Naive thymus-derived CD8-positive, alpha-beta T cell (primary cell): ENCODE measurements around the gene URAD. TPM values are rescaled to one million over a fixed set of nuclear protein-coding genes. Genes with fewer than 3 reads are reported as not detected.
A peak's percentile ranks its signal among the peaks of the same experiment; 100 is the strongest.

Experiments
- ATAC-seq, 2 donors: fragments of 150-1000 bp; cut with Tn5 transposase in 1 of 2; sonication (Bioruptor Pico), chemical (Tn5 transposase) in 1 of 2; 1 replicate in 1 of 2; 2 replicates in 1 of 2; pipeline ENCODE4 v1.10.0; 2021; ENCODE audit warnings: mild to moderate bottlenecking in 2 of 2, moderate library complexity in 2 of 2
- POLR2A ChIA-PET: fragments of 350-600 bp; sonication (Branson Sonifier 250); formaldehyde crosslinking; loops from one replicate; lab custom pipeline; 2021; ENCODE audit warnings: antibody characterized with exemption; lab: Charles Lee
- DNase-seq, 10 donors: peaks; one replicate each; pipeline versions ENCODE4 v3.0.0 to v3.0.0-alpha.2; 2020 to 2022
- H3K27ac Mint-ChIP-seq, 10 donors: one replicate each; pipeline ENCODE4 v1.8.0; 2020 to 2022; ENCODE audit warnings: mild to moderate bottlenecking in 10 of 10, mixed read lengths in 10 of 10, moderate library complexity in 4 of 10, inconsistent platforms in 1 of 10
- H3K27me3 Mint-ChIP-seq, 5 donors: one replicate each; pipeline ENCODE4 v1.8.0; 2021 to 2022; ENCODE audit warnings: mixed read lengths in 5 of 5
- H3K36me3 Mint-ChIP-seq, 3 donors: one replicate each; pipeline ENCODE4 v1.8.0; 2020 to 2022; ENCODE audit warnings: mixed read lengths in 3 of 3, mild to moderate bottlenecking in 2 of 3, inconsistent platforms in 1 of 3
- H3K4me1 Mint-ChIP-seq, 4 donors: one replicate each; pipeline ENCODE4 v1.8.0; 2021 to 2022; ENCODE audit warnings: mixed read lengths in 4 of 4
- H3K4me3 Mint-ChIP-seq, 10 donors: one replicate each; pipeline ENCODE4 v1.8.0; 2020 to 2022; ENCODE audit warnings: mild to moderate bottlenecking in 10 of 10, mixed read lengths in 10 of 10, moderate library complexity in 6 of 10, inconsistent platforms in 1 of 10
- H3K9me3 Mint-ChIP-seq, 9 donors: one replicate each; pipeline ENCODE4 v1.8.0; 2020 to 2022; ENCODE audit warnings: mixed read lengths in 9 of 9, mild to moderate bottlenecking in 3 of 9, inconsistent platforms in 1 of 9, moderate library complexity in 1 of 9
- polyA plus RNA-seq, 3 donors: library from polyadenylated mRNA; unstranded; fragments of 300-500 nt; fragmentation: Illumina TruSeq; gene quantifications; one replicate each; pipeline ENCODE4 v1.2.3, GENCODE V29; 2021
- total RNA-seq, 8 experiments: library from RNA in 2 of 8; stranded (reverse) in 2 of 8; gene quantifications; one replicate each; pipeline ENCODE4 v1.2.3 and lab custom pipeline; 2021 to 2026

Gene URAD
- total and polyA plus RNA-seq, 5 experiments from 2014 or later: not detected

GRCh38 chr13:27956576-27957300, 31.8 kb downstream of the URAD start:
- Mint-ChIP-seq H3K4me1 (peaks cover 7 to 28% (median 15%) of the 10 kb centered on the region in 4 donors), H3K27ac (no peak overlapping the region), H3K4me3 (no peak overlapping the region), H3K36me3 (no peaks in the 10 kb centered on the region), H3K9me3 (no peaks in the 10 kb centered on the region), H3K27me3 (peaks cover 31 to 70% (median 65%) of the 10 kb centered on the region in 5 donors)
- no peak for DNase-seq
- ATAC-seq: no peak
- POLR2A ChIA-PET: interaction anchor here (0.7 kb wide), 1 partner anchor 8 kb away, joined by 3 read pairs; no protein-coding TSS in a partner anchor

DNA sequence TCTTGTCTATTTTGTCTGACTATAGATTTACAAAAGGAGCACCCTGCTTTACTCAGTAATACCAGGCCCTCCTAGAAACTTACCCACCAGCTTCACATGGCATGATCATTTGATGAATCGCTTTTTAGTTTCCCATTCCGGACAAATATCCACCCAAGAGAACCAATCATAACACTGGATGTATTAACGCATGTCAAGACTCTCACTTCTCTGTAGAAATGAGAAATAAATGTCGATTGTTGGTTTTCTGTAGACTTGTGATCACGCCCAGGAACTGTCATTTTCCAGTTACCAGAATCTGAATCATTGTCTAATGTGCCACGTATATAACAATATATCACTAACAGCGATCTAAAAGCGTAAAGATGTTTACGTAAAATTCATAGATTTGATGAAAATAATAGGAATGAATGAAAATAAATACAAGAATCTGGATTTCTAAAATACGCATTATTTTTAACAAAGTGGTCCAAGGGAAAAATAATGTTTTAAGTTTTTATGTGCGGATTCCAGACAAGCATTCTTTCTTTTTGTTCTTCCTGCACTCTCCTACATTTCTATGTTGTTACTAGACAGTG, 33.4 kb downstream of the URAD start:
- ATAC-seq: no peak
- H3K36me3 Mint-ChIP-seq: peaks cover 0 to 5% (median 0%) of the 10 kb centered on the region in 3 donors
- H3K9me3 Mint-ChIP-seq: peaks cover 0 to 5% (median under 1%) of the 10 kb centered on the region in 9 donors
- H3K4me1 Mint-ChIP-seq: peaks cover 3 to 17% (median 12%) of the 10 kb centered on the region in 4 donors
- H3K4me3 Mint-ChIP-seq: peak overlapping the region in 7 of 10 donors; percentile 1 to 73 (median 37)
- no peak overlapping the region for H3K27ac Mint-ChIP-seq
- POLR2A ChIA-PET: interaction anchor here (0.8 kb wide), 1 partner anchor 184 kb away, joined by 3 read pairs; the partner anchor contains the start of gene PAN3
- H3K27me3 Mint-ChIP-seq: peaks cover 32 to 73% (median 71%) of the 10 kb centered on the region in 5 donors
- no peak for DNase-seq

DNA sequence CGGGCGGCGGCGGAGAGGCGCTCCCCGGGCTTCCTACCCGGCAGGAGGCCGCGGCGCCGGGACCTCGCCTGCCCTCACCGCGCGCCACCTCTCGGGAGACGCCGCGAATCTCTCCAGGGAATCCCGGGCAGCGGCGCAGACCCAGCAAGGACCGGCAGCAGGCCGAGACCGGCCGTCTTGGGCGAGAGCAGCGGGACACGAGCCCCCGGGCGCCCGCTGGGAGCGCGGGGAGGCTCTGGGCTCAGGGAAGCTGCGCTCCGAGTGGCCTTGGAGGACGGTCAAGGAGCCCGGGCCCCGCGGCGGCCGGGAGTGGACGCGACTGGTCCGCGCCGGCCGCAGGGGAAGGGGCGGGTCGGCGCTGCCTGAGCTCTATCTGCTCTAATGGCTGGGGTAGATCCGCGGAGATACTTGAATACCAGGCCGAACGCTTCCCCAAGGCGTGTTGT, 34.1 kb downstream of the URAD start:
- peak in 1 of 10 donors; percentile 9 for DNase-seq
- Mint-ChIP-seq H3K4me3 (peak overlapping the region; percentile 71 to 84 (median 73)), H3K9me3 (peaks cover 0 to 9% (median 3%) of the 10 kb centered on the region in 9 donors), H3K4me1 (peaks cover 3 to 15% (median 11%) of the 10 kb centered on the region in 4 donors), H3K36me3 (peaks cover 0 to 9% (median 0%) of the 10 kb centered on the region in 3 donors), H3K27me3 (peaks cover 33 to 72% (median 71%) of the 10 kb centered on the region in 5 donors), H3K27ac (no peak overlapping the region)
- POLR2A ChIA-PET: interaction anchor here (0.8 kb wide), 1 partner anchor 184 kb away, joined by 3 read pairs; the partner anchor contains the start of gene PAN3
- ATAC-seq: peak; percentile 33 to 39

- peak in 9 of 10 donors; percentile 23 to 68 (median 54) for DNase-seq
- ATAC-seq: peak; percentile 90 to 94
- peak overlapping the region; percentile 71 to 84 (median 76) for H3K4me3 Mint-ChIP-seq
- POLR2A ChIA-PET: interaction anchor here (0.8 kb wide), 1 partner anchor 185 kb away, joined by 3 read pairs; the partner anchor contains the start of gene PAN3
- H3K9me3 Mint-ChIP-seq: peaks cover 0 to 9% (median 3%) of the 10 kb centered on the region in 9 donors
- no peak overlapping the region for H3K27ac Mint-ChIP-seq
- peaks cover 31 to 70% (median 70%) of the 10 kb centered on the region in 5 donors for H3K27me3 Mint-ChIP-seq
- H3K4me1 Mint-ChIP-seq: peaks cover 3 to 15% (median 11%) of the 10 kb centered on the region in 4 donors
- peaks cover 0 to 9% (median 0%) of the 10 kb centered on the region in 3 donors for H3K36me3 Mint-ChIP-seq
Measured at GRCh38 chr13:27953676-27954405, 34.7 kb downstream of the URAD start.

DNA sequence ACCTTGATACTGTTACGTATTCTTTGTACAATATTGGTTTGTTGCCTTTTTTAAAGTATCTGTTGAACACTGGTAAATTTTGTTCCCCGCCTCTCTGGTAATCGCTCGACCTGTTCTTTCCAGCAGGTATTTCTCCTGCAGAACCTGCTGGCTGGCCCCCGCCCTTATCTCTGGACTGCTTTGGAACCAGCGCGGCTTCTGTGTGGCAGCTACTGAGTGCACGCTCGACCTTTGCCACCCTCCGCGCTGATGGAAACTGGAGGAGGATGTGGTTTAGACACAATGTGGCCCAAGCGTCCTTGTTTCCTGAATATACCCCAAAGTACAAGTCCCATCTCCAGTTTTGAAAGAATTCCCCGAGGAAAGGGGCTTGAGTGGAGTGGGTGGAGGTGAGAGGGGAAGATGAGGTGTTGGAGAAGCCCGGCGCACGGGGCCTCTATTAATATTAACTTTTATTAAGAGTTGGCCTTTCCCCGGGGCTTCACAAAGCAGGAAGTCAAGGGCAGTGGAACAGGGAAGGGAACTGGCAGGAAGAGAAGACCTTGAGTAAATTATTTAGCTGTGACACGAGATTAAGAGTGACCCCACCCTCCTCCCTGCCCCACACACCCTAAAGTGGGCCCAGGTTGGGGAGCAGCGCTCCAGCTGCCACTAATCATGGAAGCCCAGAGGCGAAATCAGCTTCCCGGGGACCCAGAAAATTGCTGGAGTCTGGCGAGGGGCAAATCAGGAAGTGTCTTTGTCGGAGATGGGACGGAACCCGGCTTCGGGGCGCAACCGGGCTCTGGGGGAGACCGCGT, 35.4 kb downstream of the URAD start:
- DNase-seq (no peak), ATAC-seq (no peak)
- peak overlapping the region in 1 of 10 donors; percentile 53 for H3K27ac Mint-ChIP-seq
- H3K4me1 Mint-ChIP-seq: peaks cover 3 to 15% (median 11%) of the 10 kb centered on the region in 4 donors
- peaks cover 0 to 9% (median 0%) of the 10 kb centered on the region in 3 donors for H3K36me3 Mint-ChIP-seq
- peaks cover 0 to 12% (median 5%) of the 10 kb centered on the region in 9 donors for H3K9me3 Mint-ChIP-seq
- POLR2A ChIA-PET: no interaction called here
- peak overlapping the region; percentile 65 to 79 (median 74) for H3K4me3 Mint-ChIP-seq
- peaks cover 31 to 70% (median 64%) of the 10 kb centered on the region in 5 donors for H3K27me3 Mint-ChIP-seq

DNA sequence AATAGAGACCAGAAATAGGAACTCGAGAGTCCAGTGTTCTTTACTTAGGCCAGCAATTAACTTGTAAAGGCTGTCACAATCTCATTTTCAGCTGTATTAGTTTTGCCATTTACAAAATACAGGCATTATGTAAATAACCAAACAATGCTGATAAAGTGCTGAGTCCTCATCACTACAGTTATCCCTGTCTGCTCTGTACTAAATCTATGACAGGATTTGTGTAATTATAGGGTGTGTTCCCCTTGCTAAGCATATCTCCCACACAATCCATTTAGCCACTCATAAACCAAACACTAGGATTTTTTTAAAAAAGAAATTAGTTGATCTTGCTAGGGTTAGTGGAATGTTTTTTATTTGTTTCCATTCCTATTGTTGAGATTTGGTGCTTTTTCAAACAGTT, 45.5 kb downstream of the URAD start:
- H3K4me3 Mint-ChIP-seq: no peak overlapping the region
- peaks cover 0 to 34% (median 9%) of the 10 kb centered on the region in 9 donors for H3K9me3 Mint-ChIP-seq
- no peak for DNase-seq
- H3K27me3 Mint-ChIP-seq: peaks cover 2 to 43% (median 12%) of the 10 kb centered on the region in 5 donors
- no peaks in the 10 kb centered on the region for H3K4me1 Mint-ChIP-seq
- no peak for ATAC-seq
- H3K36me3 Mint-ChIP-seq: peaks cover 0 to 22% (median 0%) of the 10 kb centered on the region in 3 donors
- H3K27ac Mint-ChIP-seq: no peak overlapping the region
- POLR2A ChIA-PET: no interaction called here

DNA sequence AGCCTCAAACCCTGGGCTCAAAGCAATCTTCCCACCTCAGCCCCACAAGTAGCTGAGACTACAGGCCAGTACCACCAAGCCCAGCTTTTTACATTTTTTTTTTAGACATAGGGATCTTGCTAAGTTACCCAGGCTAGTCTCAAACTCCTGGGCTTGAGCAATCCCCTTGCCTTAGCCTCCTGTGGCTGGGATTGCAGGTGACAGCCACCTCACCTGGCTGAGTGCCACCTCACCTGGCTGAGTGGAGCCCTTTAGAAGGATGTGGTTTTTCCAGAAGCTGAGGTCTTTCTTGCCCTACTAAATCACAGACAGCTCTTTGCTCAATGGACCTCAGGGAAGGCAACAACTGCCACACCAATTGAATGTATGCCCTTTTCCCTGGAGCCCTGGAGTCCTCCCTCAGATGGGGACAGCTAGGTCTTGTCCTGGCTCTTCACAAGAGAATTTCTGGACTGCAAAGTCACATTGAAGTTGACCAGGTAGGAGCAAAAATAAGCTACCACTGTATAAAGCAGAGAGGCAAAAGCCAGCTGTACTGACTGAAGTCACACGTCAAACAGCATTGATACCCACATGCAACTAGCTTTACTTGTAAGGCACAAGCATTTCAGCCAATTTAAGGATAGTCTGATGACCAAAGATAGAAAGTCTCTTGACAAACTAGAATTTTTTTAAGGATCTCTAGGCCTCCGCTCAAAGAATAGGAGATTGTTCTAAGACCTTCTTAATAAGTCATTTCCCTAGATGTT, 54.7 kb downstream of the URAD start:
- DNase-seq (no peak), ATAC-seq (no peak)
- Mint-ChIP-seq H3K27me3 (peaks cover 28 to 36% (median 35%) of the 10 kb centered on the region in 5 donors), H3K4me1 (peaks cover 0 to 3% (median 3%) of the 10 kb centered on the region in 4 donors), H3K4me3 (no peak overlapping the region), H3K9me3 (peaks cover 0 to 5% (median 0%) of the 10 kb centered on the region in 9 donors), H3K27ac (no peak overlapping the region), H3K36me3 (no peaks in the 10 kb centered on the region)
- POLR2A ChIA-PET: no interaction called here

DNA sequence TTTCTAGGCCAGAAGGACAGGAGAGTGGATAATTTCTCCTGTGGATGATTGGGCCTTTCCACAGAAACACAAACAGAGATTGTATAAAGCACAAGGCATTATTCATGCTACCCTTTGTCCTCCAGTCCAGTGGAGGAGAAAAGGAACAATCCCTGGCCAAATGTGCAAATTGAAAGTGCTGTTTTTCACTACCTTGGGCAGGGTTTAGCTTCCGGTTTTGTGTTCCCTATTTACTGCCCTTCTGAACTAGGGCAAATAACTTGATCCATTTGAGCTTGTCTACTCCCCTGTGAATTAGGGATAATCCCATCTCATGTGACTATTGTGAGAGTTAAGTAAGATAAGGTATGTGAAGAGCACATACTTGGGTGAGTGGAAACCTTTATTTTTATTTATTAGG, 55.4 kb downstream of the URAD start:
- Mint-ChIP-seq H3K27ac (no peak overlapping the region), H3K4me1 (peaks cover 3 to 4% (median 3%) of the 10 kb centered on the region in 4 donors), H3K9me3 (peaks cover 0 to 5% (median 0%) of the 10 kb centered on the region in 9 donors), H3K27me3 (peaks cover 29 to 43% (median 38%) of the 10 kb centered on the region in 5 donors), H3K4me3 (no peak overlapping the region), H3K36me3 (no peaks in the 10 kb centered on the region)
- ATAC-seq: no peak
- POLR2A ChIA-PET: no interaction called here
- no peak for DNase-seq

- ATAC-seq (no peak), DNase-seq (no peak)
- Mint-ChIP-seq H3K9me3 (peaks cover 0 to 6% (median 0%) of the 10 kb centered on the region in 9 donors), H3K36me3 (no peaks in the 10 kb centered on the region), H3K27me3 (peaks cover 51 to 75% (median 62%) of the 10 kb centered on the region in 5 donors), H3K4me3 (no peak overlapping the region), H3K27ac (no peak overlapping the region), H3K4me1 (peaks cover 14 to 30% (median 23%) of the 10 kb centered on the region in 4 donors)
- POLR2A ChIA-PET: no interaction called here
Measured at GRCh38 chr13:27929868-27930267, 58.6 kb downstream of the URAD start.

- H3K4me3 Mint-ChIP-seq: no peak overlapping the region
- peaks cover 0 to 6% (median 0%) of the 10 kb centered on the region in 9 donors for H3K9me3 Mint-ChIP-seq
- POLR2A ChIA-PET: no interaction called here
- H3K36me3 Mint-ChIP-seq: no peaks in the 10 kb centered on the region
- peaks cover 14 to 34% (median 25%) of the 10 kb centered on the region in 4 donors for H3K4me1 Mint-ChIP-seq
- DNase-seq (no peak), ATAC-seq (no peak)
- H3K27ac Mint-ChIP-seq: peak overlapping the region in 1 of 10 donors; percentile 44
- H3K27me3 Mint-ChIP-seq: peaks cover 51 to 81% (median 64%) of the 10 kb centered on the region in 5 donors
Measured at GRCh38 chr13:27928805-27929753, 59.4 kb downstream of the URAD start.
